Measurements from ENCODE around the gene VAC14.

DNA sequence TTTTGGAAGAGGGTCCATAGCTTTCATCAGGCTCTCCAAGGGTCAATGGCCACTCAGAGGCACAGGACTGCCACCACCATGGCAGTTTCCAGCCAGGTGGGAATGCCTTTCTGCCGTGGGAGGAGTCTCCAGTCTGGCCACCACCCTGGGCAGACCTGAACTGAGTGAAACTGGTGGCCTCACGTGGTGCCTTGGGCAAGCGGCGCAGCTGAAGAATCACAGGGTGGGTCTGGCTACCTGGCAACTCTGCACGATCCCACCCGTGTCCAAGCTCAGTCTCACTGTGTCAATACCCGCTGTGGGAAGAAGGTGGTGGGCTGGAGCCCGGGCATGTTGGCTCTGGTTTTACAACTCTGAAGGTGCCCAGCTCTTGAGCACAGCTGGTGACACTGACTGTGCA lies 31.8 kb downstream of the VAC14 start:
- TF ChIP-seq CTCF (IDR thresholded peaks at IDR 0.05; ENCODE audit: insufficient read depth, low read length): no peak
- TF ChIP-seq, protein P1, sequence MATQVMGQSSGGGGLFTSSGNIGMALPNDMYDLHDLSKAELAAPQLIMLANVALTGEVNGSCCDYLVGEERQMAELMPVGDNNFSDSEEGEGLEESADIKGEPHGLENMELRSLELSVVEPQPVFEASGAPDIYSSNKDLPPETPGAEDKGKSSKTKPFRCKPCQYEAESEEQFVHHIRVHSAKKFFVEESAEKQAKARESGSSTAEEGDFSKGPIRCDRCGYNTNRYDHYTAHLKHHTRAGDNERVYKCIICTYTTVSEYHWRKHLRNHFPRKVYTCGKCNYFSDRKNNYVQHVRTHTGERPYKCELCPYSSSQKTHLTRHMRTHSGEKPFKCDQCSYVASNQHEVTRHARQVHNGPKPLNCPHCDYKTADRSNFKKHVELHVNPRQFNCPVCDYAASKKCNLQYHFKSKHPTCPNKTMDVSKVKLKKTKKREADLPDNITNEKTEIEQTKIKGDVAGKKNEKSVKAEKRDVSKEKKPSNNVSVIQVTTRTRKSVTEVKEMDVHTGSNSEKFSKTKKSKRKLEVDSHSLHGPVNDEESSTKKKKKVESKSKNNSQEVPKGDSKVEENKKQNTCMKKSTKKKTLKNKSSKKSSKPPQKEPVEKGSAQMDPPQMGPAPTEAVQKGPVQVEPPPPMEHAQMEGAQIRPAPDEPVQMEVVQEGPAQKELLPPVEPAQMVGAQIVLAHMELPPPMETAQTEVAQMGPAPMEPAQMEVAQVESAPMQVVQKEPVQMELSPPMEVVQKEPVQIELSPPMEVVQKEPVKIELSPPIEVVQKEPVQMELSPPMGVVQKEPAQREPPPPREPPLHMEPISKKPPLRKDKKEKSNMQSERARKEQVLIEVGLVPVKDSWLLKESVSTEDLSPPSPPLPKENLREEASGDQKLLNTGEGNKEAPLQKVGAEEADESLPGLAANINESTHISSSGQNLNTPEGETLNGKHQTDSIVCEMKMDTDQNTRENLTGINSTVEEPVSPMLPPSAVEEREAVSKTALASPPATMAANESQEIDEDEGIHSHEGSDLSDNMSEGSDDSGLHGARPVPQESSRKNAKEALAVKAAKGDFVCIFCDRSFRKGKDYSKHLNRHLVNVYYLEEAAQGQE (IDR thresholded peaks at IDR 0.05; ENCODE audit: insufficient replicate concordance, low read depth): no peak
